ENCODE results near the gene EIF5B.
"Not testable (repeated sequence)": the region's sequence is repeated elsewhere in the genome, so short reads cannot be mapped to it uniquely, and the experiment has no call there.

EIF5B gene

GRCh38 chr2:99365661-99366060 is 28.5 kb downstream of the EIF5B start:
- DNase-seq (ENCODE audit: low read depth in 2 of 2) = peak in 1 of 2 donors; percentile 2

GRCh38 chr2:99368854-99369253 is 31.7 kb downstream of the EIF5B start:
- not testable (repeated sequence) for DNase-seq (ENCODE audit: low read depth in 2 of 2)

- DNase-seq (ENCODE audit: low read depth in 2 of 2) = no peak
Observed at GRCh38 chr2:99373144-99373543, 36.0 kb downstream of the EIF5B start.

- no peak for DNase-seq (ENCODE audit: low read depth in 2 of 2)
Observed at GRCh38 chr2:99374747-99375146, 37.6 kb downstream of the EIF5B start.

GRCh38 chr2:99376254-99376864 is 39.2 kb downstream of the EIF5B start:
- no peak for DNase-seq (ENCODE audit: low read depth in 2 of 2)

- no peak for DNase-seq (ENCODE audit: low read depth in 2 of 2)
Observed at GRCh38 chr2:99377879-99378278, 40.7 kb downstream of the EIF5B start.

GRCh38 chr2:99380376-99381010 is 43.3 kb downstream of the EIF5B start:
- DNase-seq (ENCODE audit: low read depth in 2 of 2) = no peak

- DNase-seq (ENCODE audit: low read depth in 2 of 2) = no peak
Observed at GRCh38 chr2:99382143-99382542, 45.0 kb downstream of the EIF5B start.

GRCh38 chr2:99386011-99386410 is 48.8 kb downstream of the EIF5B start:
- DNase-seq (ENCODE audit: low read depth in 2 of 2) = no peak

GRCh38 chr2:99388892-99389291 is 51.7 kb downstream of the EIF5B start:
- no peak for DNase-seq (ENCODE audit: low read depth in 2 of 2)

- no peak for DNase-seq (ENCODE audit: low read depth in 2 of 2)
Observed at GRCh38 chr2:99389371-99389770, 52.2 kb downstream of the EIF5B start.

- DNase-seq (ENCODE audit: low read depth in 2 of 2) = no peak
Observed at GRCh38 chr2:99389946-99390345, 52.8 kb downstream of the EIF5B start.

- DNase-seq (ENCODE audit: low read depth in 2 of 2) = no peak
Observed at GRCh38 chr2:99395589-99396130, 58.5 kb downstream of the EIF5B start.

- no peak for DNase-seq (ENCODE audit: low read depth in 2 of 2)
Observed at GRCh38 chr2:99397266-99397920, 60.2 kb downstream of the EIF5B start.

- DNase-seq (ENCODE audit: low read depth in 2 of 2) = no peak
Observed at GRCh38 chr2:99398303-99398702, 61.1 kb downstream of the EIF5B start.

GRCh38 chr2:99399063-99399462 is 61.9 kb downstream of the EIF5B start:
- DNase-seq (ENCODE audit: low read depth in 2 of 2) = no peak

- DNase-seq (ENCODE audit: low read depth in 2 of 2) = no peak
Observed at GRCh38 chr2:99399795-99400194, 62.6 kb downstream of the EIF5B start.

- no peak for DNase-seq (ENCODE audit: low read depth in 2 of 2)
Observed at GRCh38 chr2:99401841-99402240, 64.7 kb downstream of the EIF5B start.

GRCh38 chr2:99403084-99403483 is 65.9 kb downstream of the EIF5B start:
- DNase-seq (ENCODE audit: low read depth in 2 of 2) = no peak

- DNase-seq (ENCODE audit: low read depth in 2 of 2) = no peak
Observed at GRCh38 chr2:99403524-99403923, 66.3 kb downstream of the EIF5B start.

GRCh38 chr2:99404039-99404796 is 67.0 kb downstream of the EIF5B start:
- DNase-seq (ENCODE audit: low read depth in 2 of 2) = no peak
